Non-pigmented ciliary epithelial cell (primary cell): ENCODE data around the gene RASGEF1B.

Source experiments
- DNase-seq: peaks from one replicate; pipeline ENCODE4 v3.0.0-alpha.2; 2010; ENCODE audit warnings: low read depth

Gene RASGEF1B

GRCh38 chr4:81465406-81466340, 6.0 kb downstream of the RASGEF1B start:
- DNase-seq: no peak

- DNase-seq: no peak
Measured at GRCh38 chr4:81460834-81461233, 10.9 kb downstream of the RASGEF1B start.

- no peak for DNase-seq
Measured at GRCh38 chr4:81460191-81460701, 11.5 kb downstream of the RASGEF1B start.

- no peak for DNase-seq
Measured at GRCh38 chr4:81459228-81459627, 12.5 kb downstream of the RASGEF1B start.

- no peak for DNase-seq
Measured at GRCh38 chr4:81457921-81458520, 13.7 kb downstream of the RASGEF1B start.

- no peak for DNase-seq
Measured at GRCh38 chr4:81457345-81457744, 14.4 kb downstream of the RASGEF1B start.

- no peak for DNase-seq
Measured at GRCh38 chr4:81455897-81456296, 15.8 kb downstream of the RASGEF1B start.

- no peak for DNase-seq
Measured at GRCh38 chr4:81454948-81455347, 16.8 kb downstream of the RASGEF1B start.

- DNase-seq: no peak
Measured at GRCh38 chr4:81454499-81454898, 17.2 kb downstream of the RASGEF1B start.

GRCh38 chr4:81453024-81453423, 18.7 kb downstream of the RASGEF1B start:
- DNase-seq: no peak

- DNase-seq: no peak
Measured at GRCh38 chr4:81452452-81453006, 19.2 kb downstream of the RASGEF1B start.

GRCh38 chr4:81449015-81449414, 22.7 kb downstream of the RASGEF1B start:
- no peak for DNase-seq

- no peak for DNase-seq
Measured at GRCh38 chr4:81447566-81448229, 24.0 kb downstream of the RASGEF1B start.

- DNase-seq: no peak
Measured at GRCh38 chr4:81446634-81447033, 25.1 kb downstream of the RASGEF1B start.

- no peak for DNase-seq
Measured at GRCh38 chr4:81445196-81445595, 26.5 kb downstream of the RASGEF1B start.

- no peak for DNase-seq
Measured at GRCh38 chr4:81442484-81443085, 29.1 kb downstream of the RASGEF1B start.

GRCh38 chr4:81440949-81441348, 30.8 kb downstream of the RASGEF1B start:
- DNase-seq: no peak

- no peak for DNase-seq
Measured at GRCh38 chr4:81436941-81437574, 34.6 kb downstream of the RASGEF1B start.

- no peak for DNase-seq
Measured at GRCh38 chr4:81436096-81436495, 35.6 kb downstream of the RASGEF1B start.

GRCh38 chr4:81432825-81433224, 38.9 kb downstream of the RASGEF1B start:
- DNase-seq: no peak

- no peak for DNase-seq
Measured at GRCh38 chr4:81431971-81432370, 39.7 kb downstream of the RASGEF1B start.
